Measurements from ENCODE around the gene AKAP7.

AKAP7 gene

DNA sequence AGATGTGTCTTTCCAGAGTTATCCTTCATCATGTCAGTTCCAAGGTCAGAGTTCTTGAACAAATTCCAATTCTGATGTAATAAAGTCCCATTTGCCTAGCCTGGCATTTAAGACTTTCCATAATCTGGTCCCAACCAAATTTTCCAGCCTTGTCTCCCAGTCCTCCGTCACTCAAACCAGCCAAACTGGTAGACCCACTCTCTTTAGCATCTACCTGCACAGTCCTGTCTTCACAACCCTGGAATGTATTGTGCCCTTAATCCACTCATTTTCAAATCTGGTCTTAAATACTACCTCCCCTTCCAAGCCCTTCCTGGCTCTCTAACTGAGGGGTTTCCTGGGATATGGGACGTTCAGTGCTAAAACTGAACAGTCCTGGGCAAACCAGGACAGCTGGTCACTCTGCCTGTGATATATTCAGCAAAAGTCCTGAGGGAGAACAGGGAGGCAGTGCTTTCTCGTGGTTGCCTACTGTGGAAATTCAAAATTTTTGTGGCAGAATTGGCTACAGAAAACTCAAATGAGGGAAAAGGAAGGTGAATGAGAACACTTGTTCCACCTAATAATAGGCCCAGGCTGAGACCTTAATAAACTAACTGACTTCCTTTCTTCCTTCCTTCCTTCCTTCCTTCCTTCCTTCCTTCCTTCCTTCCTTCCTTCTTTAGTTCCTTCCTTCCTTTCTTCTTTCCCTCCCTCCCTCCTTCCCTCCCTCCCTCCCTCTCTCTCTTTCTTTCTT, 10.8 kb upstream of the AKAP7 start:
- Histone ChIP-seq H3K36me3 (ENCODE audit: low read length) (no peaks in the 10 kb centered on the region), H3K4me3 (ENCODE audit: insufficient read depth, low read length, poor library complexity, severe bottlenecking) (no peak overlapping the region), H4K20me1 (ENCODE audit: low read depth, low read length) (no peaks in the 10 kb centered on the region), H3K27me3 (ENCODE audit: low read length) (no peaks in the 10 kb centered on the region), H3K79me2 (ENCODE audit: insufficient read depth, low read length) (no peaks in the 10 kb centered on the region), H3K9me2 (replicated peaks; ENCODE audit: insufficient read depth, low read length) (no peaks in the 10 kb centered on the region), H3K9me3 (ENCODE audit: insufficient read depth, low read length) (no peaks in the 10 kb centered on the region), H3F3A (ENCODE audit: insufficient read depth) (no peaks in the 10 kb centered on the region), H3K4me2 (ENCODE audit: low read depth, low read length, poor library complexity, severe bottlenecking) (no peak overlapping the region), H3K27ac (ENCODE audit: low read depth, low read length) (no peak overlapping the region), H3K9ac (ENCODE audit: low read length) (no peak overlapping the region), H2AFZ (ENCODE audit: low read depth, low read length, severe bottlenecking) (no peak overlapping the region)
- TF ChIP-seq, protein P1, sequence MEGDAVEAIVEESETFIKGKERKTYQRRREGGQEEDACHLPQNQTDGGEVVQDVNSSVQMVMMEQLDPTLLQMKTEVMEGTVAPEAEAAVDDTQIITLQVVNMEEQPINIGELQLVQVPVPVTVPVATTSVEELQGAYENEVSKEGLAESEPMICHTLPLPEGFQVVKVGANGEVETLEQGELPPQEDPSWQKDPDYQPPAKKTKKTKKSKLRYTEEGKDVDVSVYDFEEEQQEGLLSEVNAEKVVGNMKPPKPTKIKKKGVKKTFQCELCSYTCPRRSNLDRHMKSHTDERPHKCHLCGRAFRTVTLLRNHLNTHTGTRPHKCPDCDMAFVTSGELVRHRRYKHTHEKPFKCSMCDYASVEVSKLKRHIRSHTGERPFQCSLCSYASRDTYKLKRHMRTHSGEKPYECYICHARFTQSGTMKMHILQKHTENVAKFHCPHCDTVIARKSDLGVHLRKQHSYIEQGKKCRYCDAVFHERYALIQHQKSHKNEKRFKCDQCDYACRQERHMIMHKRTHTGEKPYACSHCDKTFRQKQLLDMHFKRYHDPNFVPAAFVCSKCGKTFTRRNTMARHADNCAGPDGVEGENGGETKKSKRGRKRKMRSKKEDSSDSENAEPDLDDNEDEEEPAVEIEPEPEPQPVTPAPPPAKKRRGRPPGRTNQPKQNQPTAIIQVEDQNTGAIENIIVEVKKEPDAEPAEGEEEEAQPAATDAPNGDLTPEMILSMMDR (IDR thresholded peaks at IDR 0.05; ENCODE audit: insufficient read depth, low read length, poor library complexity, severe bottlenecking): no peak
- no peak for TF ChIP-seq EZH2phosphoT487 (conservative IDR thresholded peaks at IDR 0.05; ENCODE audit: low read length)

DNA sequence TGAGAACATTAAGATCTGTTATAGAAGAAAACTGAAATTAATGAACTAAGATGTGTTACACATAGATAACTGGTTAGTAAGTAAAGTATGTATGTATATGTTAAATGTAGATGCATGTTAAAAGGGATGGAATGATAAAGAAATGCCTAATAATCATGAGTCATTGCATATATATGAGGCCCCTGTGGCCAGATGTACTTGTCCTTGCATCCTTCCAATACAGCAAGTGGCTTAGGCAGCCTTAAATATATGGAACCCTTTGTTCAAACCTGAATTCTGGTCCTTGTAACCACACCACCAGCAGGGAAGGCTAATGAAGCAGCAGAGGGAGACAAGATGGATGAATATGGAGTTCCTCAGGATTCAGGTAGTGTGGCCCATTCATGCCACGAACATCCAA, 9.8 kb upstream of the AKAP7 start:
- no peaks in the 10 kb centered on the region for H3K27me3 ChIP-seq (ENCODE audit: low read length)
- no peak overlapping the region for H3K27ac ChIP-seq (ENCODE audit: low read depth, low read length)
- H3F3A ChIP-seq (ENCODE audit: insufficient read depth): no peaks in the 10 kb centered on the region
- no peaks in the 10 kb centered on the region for H3K79me2 ChIP-seq (ENCODE audit: insufficient read depth, low read length)
- H4K20me1 ChIP-seq (ENCODE audit: low read depth, low read length): no peaks in the 10 kb centered on the region
- H2AFZ ChIP-seq (ENCODE audit: low read depth, low read length, severe bottlenecking): no peak overlapping the region
- H3K4me2 ChIP-seq (ENCODE audit: low read depth, low read length, poor library complexity, severe bottlenecking): no peak overlapping the region
- H3K9ac ChIP-seq (ENCODE audit: low read length): no peak overlapping the region
- no peaks in the 10 kb centered on the region for H3K9me2 ChIP-seq (replicated peaks; ENCODE audit: insufficient read depth, low read length)
- no peak for TF ChIP-seq EZH2phosphoT487 (conservative IDR thresholded peaks at IDR 0.05; ENCODE audit: low read length)
- TF ChIP-seq, protein P1 (IDR thresholded peaks at IDR 0.05; ENCODE audit: insufficient read depth, low read length, poor library complexity, severe bottlenecking): no peak
- no peak overlapping the region for H3K4me3 ChIP-seq (ENCODE audit: insufficient read depth, low read length, poor library complexity, severe bottlenecking)
- no peaks in the 10 kb centered on the region for H3K36me3 ChIP-seq (ENCODE audit: low read length)
- H3K9me3 ChIP-seq (ENCODE audit: insufficient read depth, low read length): no peaks in the 10 kb centered on the region

DNA sequence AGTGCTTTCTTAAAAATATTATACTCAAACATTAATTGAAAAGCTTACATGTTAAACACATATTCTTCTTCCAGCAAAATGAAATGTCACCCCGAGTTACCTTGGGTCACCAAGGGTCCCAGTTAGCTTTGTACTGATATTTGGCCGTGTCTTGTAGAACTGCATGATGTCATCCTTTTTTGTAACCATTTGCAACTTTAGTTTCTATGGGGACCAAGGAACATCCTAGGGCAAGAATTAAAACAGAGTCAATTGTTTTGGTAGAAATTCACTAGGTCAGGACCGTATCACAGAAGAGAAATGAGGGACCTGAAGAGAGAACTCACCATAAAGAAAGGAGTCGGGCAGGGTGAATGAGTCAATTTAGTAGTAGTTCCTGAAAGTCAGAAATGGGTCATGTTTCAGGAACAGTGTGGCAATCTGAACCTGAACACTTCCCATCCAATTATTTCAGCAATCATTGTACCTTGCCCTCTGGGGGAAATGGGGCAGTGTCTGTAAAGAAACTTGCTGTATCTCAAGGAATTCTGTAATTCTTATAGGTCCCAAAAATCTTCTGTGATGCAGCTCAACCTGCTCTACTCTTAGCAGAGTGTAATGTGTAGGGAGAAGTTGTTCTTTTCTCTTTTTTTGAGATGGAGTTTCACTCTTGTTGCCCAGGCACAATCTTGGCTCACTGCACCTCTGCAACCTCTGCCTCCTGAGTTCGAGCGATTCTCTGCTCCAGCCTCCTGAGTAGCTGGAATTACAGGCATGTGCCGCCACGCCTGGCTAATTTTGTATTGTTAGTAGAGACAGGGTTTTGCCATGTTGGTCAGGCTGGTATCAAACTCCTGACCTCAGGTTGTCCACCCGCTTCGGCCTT, 5.3 kb upstream of the AKAP7 start:
- Histone ChIP-seq H3K9me3 (ENCODE audit: insufficient read depth, low read length) (no peaks in the 10 kb centered on the region), H3K9me2 (replicated peaks; ENCODE audit: insufficient read depth, low read length) (no peaks in the 10 kb centered on the region), H3K27me3 (ENCODE audit: low read length) (no peaks in the 10 kb centered on the region), H3K9ac (ENCODE audit: low read length) (no peak overlapping the region), H3K4me3 (ENCODE audit: insufficient read depth, low read length, poor library complexity, severe bottlenecking) (no peak overlapping the region), H4K20me1 (ENCODE audit: low read depth, low read length) (no peaks in the 10 kb centered on the region), H3K79me2 (ENCODE audit: insufficient read depth, low read length) (no peaks in the 10 kb centered on the region), H3F3A (ENCODE audit: insufficient read depth) (no peaks in the 10 kb centered on the region), H3K36me3 (ENCODE audit: low read length) (no peaks in the 10 kb centered on the region), H3K27ac (ENCODE audit: low read depth, low read length) (no peak overlapping the region), H2AFZ (ENCODE audit: low read depth, low read length, severe bottlenecking) (no peak overlapping the region), H3K4me2 (ENCODE audit: low read depth, low read length, poor library complexity, severe bottlenecking) (no peak overlapping the region)
- TF ChIP-seq, protein P1 (IDR thresholded peaks at IDR 0.05; ENCODE audit: insufficient read depth, low read length, poor library complexity, severe bottlenecking): no peak
- TF ChIP-seq EZH2phosphoT487 (conservative IDR thresholded peaks at IDR 0.05; ENCODE audit: low read length): no peak

Measured in SU-DHL-6 (cell line).